ENCODE data around the gene TBL1XR1.

GRCh38 chr3:177210744-177211502, 13.6 kb upstream of the TBL1XR1 start:
- TF ChIP-seq EZH2 (IDR thresholded peaks at IDR 0.05; ENCODE audit: borderline replicate concordance, low read depth, low read length, poor library complexity, severe bottlenecking), result no peak
- no peak for TF ChIP-seq CTCF (conservative IDR thresholded peaks at IDR 0.05; ENCODE audit: low read depth, low read length)
